Lower leg skin (tissue), 4 donors: ENCODE measurements around the gene B3GNT2. TPM values are rescaled to one million over a fixed set of nuclear protein-coding genes. Genes with fewer than 3 reads are reported as not detected.

Source experiments
- DNase-seq, 2 donors: peaks; one replicate each; pipeline ENCODE4 v3.0.0-alpha.2; 2019; ENCODE audit warnings: low spot score in 2 of 2
- H3K4me3 ChIP-seq: fragments of 200-600 bp; sonication (generic); 2 replicates; pipeline ENCODE4 v1.5.1; 2017; ENCODE audit warnings: mild to moderate bottlenecking, low read depth; ENCODE audit not compliant: poor library complexity, severe bottlenecking
- POLR2A ChIP-seq, 2 donors: fragments of 450-650 bp; IDR thresholded peaks; one replicate each; pipeline ENCODE4 v1.6.1; 2016 to 2017; ENCODE audit warnings: antibody characterized with exemption in 2 of 2, mild to moderate bottlenecking in 1 of 2, moderate library complexity in 1 of 2
- WGBS, 2 donors: methylation state at CpG; one replicate each; pipeline ENCODE4 v1.1.5; 2018; 5-methylcytosine and 5-hydroxymethylcytosine counted together
- intact Hi-C: fragments of 100-400 bp; cut with DNase I; formaldehyde crosslinking; loops from one replicate; pipeline ENCODE4 v1.15.0; 2023; ENCODE audit warnings: low total_unique reads
- total RNA-seq, 4 donors: library from RNA; depleted of rRNA; stranded (reverse); fragments of >200 nt; gene quantifications; one replicate each; pipeline ENCODE4 v1.1.0, GENCODE V29; 2016
- TF ChIP-seq, protein P1 (sequence below), 3 donors: fragments of 450-650 bp; IDR thresholded peaks; one replicate each; pipeline ENCODE4 v1.5.1; 2016; ENCODE audit warnings: antibody characterized with exemption in 3 of 3, mild to moderate bottlenecking in 3 of 3, moderate library complexity in 2 of 3

Gene B3GNT2
- total RNA-seq, 4 donors from 2014 or later: 17.9 to 31.1 (median 19.9) TPM

- intact Hi-C loops: no loop called here
- no peak for DNase-seq
- TF ChIP-seq POLR2A (IDR thresholded peaks at IDR 0.05): no peak
- TF ChIP-seq, protein P1, sequence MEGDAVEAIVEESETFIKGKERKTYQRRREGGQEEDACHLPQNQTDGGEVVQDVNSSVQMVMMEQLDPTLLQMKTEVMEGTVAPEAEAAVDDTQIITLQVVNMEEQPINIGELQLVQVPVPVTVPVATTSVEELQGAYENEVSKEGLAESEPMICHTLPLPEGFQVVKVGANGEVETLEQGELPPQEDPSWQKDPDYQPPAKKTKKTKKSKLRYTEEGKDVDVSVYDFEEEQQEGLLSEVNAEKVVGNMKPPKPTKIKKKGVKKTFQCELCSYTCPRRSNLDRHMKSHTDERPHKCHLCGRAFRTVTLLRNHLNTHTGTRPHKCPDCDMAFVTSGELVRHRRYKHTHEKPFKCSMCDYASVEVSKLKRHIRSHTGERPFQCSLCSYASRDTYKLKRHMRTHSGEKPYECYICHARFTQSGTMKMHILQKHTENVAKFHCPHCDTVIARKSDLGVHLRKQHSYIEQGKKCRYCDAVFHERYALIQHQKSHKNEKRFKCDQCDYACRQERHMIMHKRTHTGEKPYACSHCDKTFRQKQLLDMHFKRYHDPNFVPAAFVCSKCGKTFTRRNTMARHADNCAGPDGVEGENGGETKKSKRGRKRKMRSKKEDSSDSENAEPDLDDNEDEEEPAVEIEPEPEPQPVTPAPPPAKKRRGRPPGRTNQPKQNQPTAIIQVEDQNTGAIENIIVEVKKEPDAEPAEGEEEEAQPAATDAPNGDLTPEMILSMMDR (IDR thresholded peaks at IDR 0.05): no peak
- no peak overlapping the region for H3K4me3 ChIP-seq
- WGBS, 2 donors: 45 to 51% methylated on average over 4 of the region's 4 CpGs
These were observed 20.2 kb upstream of the B3GNT2 start for GRCh38 chr2:62175728-62176127.

DNA sequence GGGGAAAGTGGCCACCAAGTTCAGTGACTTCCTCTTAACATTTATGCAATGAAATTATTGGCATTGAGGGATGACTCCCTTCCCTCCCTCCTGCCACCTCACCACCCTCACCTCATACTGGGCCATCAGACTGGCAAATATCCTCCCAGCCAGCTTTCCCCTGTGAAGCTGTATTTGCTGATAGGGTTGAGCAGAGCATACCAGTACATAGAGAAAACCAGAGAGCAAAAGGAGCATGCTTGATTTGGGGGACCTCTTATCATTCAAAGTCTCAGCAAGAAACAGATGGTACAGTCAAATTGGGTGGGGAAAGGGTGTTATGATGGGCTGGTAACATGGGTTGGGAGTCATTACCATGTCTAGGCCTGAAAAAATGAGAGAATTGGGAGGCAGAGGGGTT, 19.1 kb upstream of the B3GNT2 start:
- intact Hi-C loops: no loop called here
- TF ChIP-seq, protein P1 (IDR thresholded peaks at IDR 0.05): no peak
- TF ChIP-seq POLR2A (IDR thresholded peaks at IDR 0.05): no peak
- no peak for DNase-seq
- H3K4me3 ChIP-seq: no peak overlapping the region

DNA sequence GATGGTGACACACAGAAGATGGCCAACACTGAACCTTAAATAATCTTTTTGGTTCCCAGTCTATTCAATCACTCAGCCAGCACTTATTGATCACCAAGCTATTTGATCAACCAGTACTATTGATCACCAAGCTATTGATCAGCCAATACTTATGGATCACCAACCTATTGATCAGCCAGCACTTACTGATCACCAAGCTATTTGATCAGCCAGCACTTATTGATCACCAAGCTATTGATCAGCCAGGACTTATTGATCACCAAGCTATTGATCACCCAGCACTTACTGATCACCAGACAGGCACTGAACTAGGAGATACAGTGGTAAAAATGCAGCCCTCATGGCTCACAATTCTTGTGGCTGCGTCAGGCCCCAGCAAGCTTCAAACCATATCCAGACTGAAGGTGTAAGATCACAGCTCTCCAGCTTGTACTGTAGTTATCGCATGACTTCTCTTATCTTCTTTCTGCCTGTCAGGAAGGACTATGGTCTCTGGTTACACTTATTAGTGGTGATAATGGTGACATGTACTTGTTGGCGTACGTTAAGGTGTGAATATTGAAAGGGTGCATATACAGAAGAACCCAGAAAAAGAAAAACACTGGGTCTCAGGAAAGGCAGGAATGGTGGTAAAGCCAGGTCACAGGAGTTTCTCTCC, 18.4 kb upstream of the B3GNT2 start:
- DNase-seq: no peak
- TF ChIP-seq, protein P1 (IDR thresholded peaks at IDR 0.05): no peak
- TF ChIP-seq POLR2A (IDR thresholded peaks at IDR 0.05): no peak
- intact Hi-C loops: no loop called here
- H3K4me3 ChIP-seq: no peak overlapping the region
- WGBS, 2 donors: 95 to 98% methylated on average over 4 of the region's 4 CpGs

DNA sequence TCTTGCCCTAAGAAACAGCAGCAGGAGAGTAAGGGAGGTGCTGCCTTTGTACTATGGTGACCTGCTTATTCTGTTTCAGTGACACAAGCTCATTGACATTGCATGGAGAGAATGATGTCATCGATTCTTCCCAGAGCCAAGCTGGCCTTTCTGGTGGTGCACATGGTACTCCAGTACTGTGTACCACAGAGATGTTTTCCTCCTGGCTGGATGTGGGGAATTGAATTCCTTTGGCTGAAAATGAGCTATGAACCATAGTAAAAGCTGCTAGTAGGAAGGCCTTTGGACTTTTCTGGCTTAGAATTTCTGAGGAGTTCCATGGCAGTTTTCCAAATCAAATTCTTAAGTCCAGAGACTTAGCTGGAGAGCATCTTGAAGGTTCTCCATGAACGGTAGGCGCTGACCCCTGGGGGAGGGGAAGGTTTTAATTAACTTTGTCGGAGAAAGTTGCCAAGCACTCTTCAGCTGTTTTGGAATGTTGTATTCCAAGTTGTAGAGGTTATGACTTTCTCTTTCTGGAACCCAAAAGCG, 17.1 kb upstream of the B3GNT2 start:
- peak in 1 of 2 donors; percentile 51 for DNase-seq
- no peak overlapping the region for H3K4me3 ChIP-seq
- TF ChIP-seq POLR2A (IDR thresholded peaks at IDR 0.05): no peak
- TF ChIP-seq, protein P1 (IDR thresholded peaks at IDR 0.05): no peak
- intact Hi-C loops: no loop called here
- 50 to 55% methylated on average over 5 of the region's 5 CpGs for WGBS, 2 donors

- TF ChIP-seq, protein P1 (IDR thresholded peaks at IDR 0.05): no peak
- no peak for TF ChIP-seq POLR2A (IDR thresholded peaks at IDR 0.05)
- intact Hi-C loops: no loop called here
- H3K4me3 ChIP-seq: no peak overlapping the region
- no peak for DNase-seq
- WGBS, 2 donors: 76 to 80% methylated on average over 4 of the region's 4 CpGs
These were observed 14.9 kb upstream of the B3GNT2 start for GRCh38 chr2:62180975-62181374.

GRCh38 chr2:62181843-62182242, 14.1 kb upstream of the B3GNT2 start:
- intact Hi-C loops: no loop called here
- TF ChIP-seq POLR2A (IDR thresholded peaks at IDR 0.05): no peak
- TF ChIP-seq, protein P1 (IDR thresholded peaks at IDR 0.05): no peak
- WGBS, 2 donors: 87 to 92% methylated on average over 3 of the region's 3 CpGs
- DNase-seq: no peak
- no peak overlapping the region for H3K4me3 ChIP-seq
